Panc1 (cell line): Measurements from ENCODE around the gene ASB1. TPM values are rescaled to one million over a fixed set of nuclear protein-coding genes. Genes with fewer than 3 reads are reported as not detected.

ENCODE experiments used
- ATAC-seq: fragments of 200-7000 bp; cut with Tn5 transposase; 2 replicates; pipeline ENCODE4 v1.9.1; 2020; ENCODE audit warnings: mild to moderate bottlenecking, moderate library complexity
- BruUV-seq: library from RNA; stranded (reverse); fragments of 400-500 nt; replicated peaks from 2 replicates; lab custom pipeline; 2021; lab: Mats Ljungman, UMichigan
- CTCF ChIA-PET: fragments of 300-600 bp; sonication (Branson Sonifier 250); formaldehyde crosslinking; loops from one replicate; lab custom pipeline; 2022; ENCODE audit warnings: antibody characterized with exemption; lab: Charles Lee
- POLR2A ChIA-PET: fragments of 300-600 bp; sonication (Branson Sonifier 250); formaldehyde crosslinking; loops from one replicate; lab custom pipeline; 2022; ENCODE audit warnings: antibody characterized with exemption; lab: Charles Lee
- DNase-seq: peaks from one replicate; pipeline ENCODE4 v3.0.0-alpha.2; 2010; ENCODE audit warnings: low read depth, low spot score
- H3K27ac ChIP-seq: 2 replicates; pipeline ENCODE4 v1.5.1; 2011; ENCODE audit warnings: mild to moderate bottlenecking, low read length, inconsistent platforms
- H3K27me3 ChIP-seq: fragments of 200-500 bp; sonication (Bioruptor generic); 2 replicates; pipeline ENCODE4 v1.6.0; 2014; ENCODE audit warnings: low read length, inconsistent platforms; ENCODE audit not compliant: control insufficient read depth, insufficient read depth
- H3K36me3 ChIP-seq: fragments of 200-500 bp; sonication (Bioruptor generic); 2 replicates; pipeline ENCODE4 v1.5.1; 2014; ENCODE audit warnings: inconsistent platforms, mild to moderate bottlenecking, low read length, moderate library complexity; ENCODE audit not compliant: control insufficient read depth, insufficient read depth
- H3K4me1 ChIP-seq: 2 replicates; pipeline ENCODE4 v1.5.1; 2011; ENCODE audit warnings: inconsistent platforms, mild to moderate bottlenecking, low read length, moderate library complexity; ENCODE audit not compliant: control insufficient read depth, insufficient read depth
- H3K4me3 ChIP-seq, 2 experiments: 2 replicates each; pipeline ENCODE4 v1.5.1; 2011 to 2012; ENCODE audit warnings: low read depth in 2 of 2, low read length in 2 of 2, mild to moderate bottlenecking in 2 of 2, inconsistent platforms in 1 of 2, moderate library complexity in 1 of 2
- H3K9me3 ChIP-seq: fragments of 200-500 bp; sonication (Bioruptor generic); 2 replicates; pipeline ENCODE4 v1.5.1; 2014; ENCODE audit warnings: low read depth, mild to moderate bottlenecking, inconsistent platforms, low read length, moderate library complexity; ENCODE audit not compliant: control insufficient read depth, insufficient read depth
- POLR2AphosphoS5 ChIP-seq: IDR thresholded peaks from 2 replicates; pipeline ENCODE4 v1.6.1; 2012; ENCODE audit warnings: mild to moderate bottlenecking, low read depth, low read length, moderate library complexity
- SIN3A ChIP-seq: IDR thresholded peaks from 2 replicates; pipeline ENCODE4 v1.6.1; 2012; ENCODE audit warnings: low read depth, mild to moderate bottlenecking, low read length, moderate library complexity, borderline replicate concordance; ENCODE audit not compliant: insufficient read depth
- TCF7L2 ChIP-seq: IDR thresholded peaks from 2 replicates; pipeline ENCODE4 v1.6.1; 2011; ENCODE audit warnings: mild to moderate bottlenecking, low read depth, low read length, inconsistent platforms
- in situ Hi-C: cut with HindIII; loops from 2 replicates; pipeline ENCODE4 v1.10.0; 2016; ENCODE audit warnings: low sequenced_read_pairs, low pct_unique_long_range_greater_than_20kb
- intact Hi-C: fragments of 100-400 bp; cut with micrococcal nuclease; formaldehyde crosslinking; loops from one replicate; pipeline ENCODE4 v1.10.0; 2022; ENCODE audit not compliant: unreplicated experiment
- total RNA-seq: library from RNA; stranded (reverse); gene quantifications from one replicate; pipeline ENCODE4 v1.2.1, GENCODE V29; 2021; ENCODE audit not compliant: unreplicated experiment
- TF ChIP-seq, protein P1 (sequence below), 2 experiments: IDR thresholded peaks; 2 replicates each; pipeline ENCODE4 v1.6.1; 2011 to 2012; ENCODE audit warnings: low read depth in 2 of 2, control low read depth in 1 of 2, low read length in 1 of 2, mild to moderate bottlenecking in 1 of 2, moderate library complexity in 1 of 2; ENCODE audit not compliant: insufficient read depth in 1 of 2
- TF ChIP-seq, protein P2 (sequence below): fragments of 450-650 bp; IDR thresholded peaks from 2 replicates; pipeline ENCODE4 v1.5.1; 2017; ENCODE audit warnings: mild to moderate bottlenecking

ASB1 gene
- total RNA-seq, 1 experiment from 2014 or later = 57.3 TPM

DNA sequence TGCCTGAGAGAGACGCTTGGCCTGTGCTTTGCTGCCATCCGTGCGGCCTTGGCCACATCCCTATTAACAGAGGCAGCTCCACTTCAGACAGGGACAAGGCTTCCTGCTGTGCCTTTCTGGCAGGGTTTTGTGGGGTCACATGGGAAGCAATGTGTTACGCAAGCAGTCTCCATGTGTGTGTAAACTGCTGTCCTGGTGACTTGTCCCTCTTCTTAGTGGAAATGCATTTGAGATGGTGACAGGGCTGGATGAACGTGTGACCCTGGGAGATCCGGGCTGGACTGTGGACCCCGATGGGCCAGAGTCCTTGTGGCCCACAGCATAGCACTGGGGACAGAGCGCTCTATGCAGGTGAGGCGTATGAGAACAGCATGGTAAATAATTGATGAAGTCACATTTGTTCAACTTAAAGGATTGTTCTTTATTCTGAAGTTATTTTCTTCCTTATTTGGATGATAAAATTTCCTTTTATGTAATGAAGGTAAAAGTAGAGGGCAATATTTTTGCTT is 23.2 kb downstream of the ASB1 start:
- no peaks in the 10 kb centered on the region for H3K27me3 ChIP-seq
- ChIA-PET CTCF (no interaction called here), POLR2A (no interaction called here)
- intact Hi-C loops = no loop called here
- H3K9me3 ChIP-seq = no peaks in the 10 kb centered on the region; the same call in 1 of the 2 replicates
- no peak for DNase-seq
- no peak for TF ChIP-seq SIN3A
- TF ChIP-seq POLR2AphosphoS5 = no peak
- TF ChIP-seq, protein P1, sequence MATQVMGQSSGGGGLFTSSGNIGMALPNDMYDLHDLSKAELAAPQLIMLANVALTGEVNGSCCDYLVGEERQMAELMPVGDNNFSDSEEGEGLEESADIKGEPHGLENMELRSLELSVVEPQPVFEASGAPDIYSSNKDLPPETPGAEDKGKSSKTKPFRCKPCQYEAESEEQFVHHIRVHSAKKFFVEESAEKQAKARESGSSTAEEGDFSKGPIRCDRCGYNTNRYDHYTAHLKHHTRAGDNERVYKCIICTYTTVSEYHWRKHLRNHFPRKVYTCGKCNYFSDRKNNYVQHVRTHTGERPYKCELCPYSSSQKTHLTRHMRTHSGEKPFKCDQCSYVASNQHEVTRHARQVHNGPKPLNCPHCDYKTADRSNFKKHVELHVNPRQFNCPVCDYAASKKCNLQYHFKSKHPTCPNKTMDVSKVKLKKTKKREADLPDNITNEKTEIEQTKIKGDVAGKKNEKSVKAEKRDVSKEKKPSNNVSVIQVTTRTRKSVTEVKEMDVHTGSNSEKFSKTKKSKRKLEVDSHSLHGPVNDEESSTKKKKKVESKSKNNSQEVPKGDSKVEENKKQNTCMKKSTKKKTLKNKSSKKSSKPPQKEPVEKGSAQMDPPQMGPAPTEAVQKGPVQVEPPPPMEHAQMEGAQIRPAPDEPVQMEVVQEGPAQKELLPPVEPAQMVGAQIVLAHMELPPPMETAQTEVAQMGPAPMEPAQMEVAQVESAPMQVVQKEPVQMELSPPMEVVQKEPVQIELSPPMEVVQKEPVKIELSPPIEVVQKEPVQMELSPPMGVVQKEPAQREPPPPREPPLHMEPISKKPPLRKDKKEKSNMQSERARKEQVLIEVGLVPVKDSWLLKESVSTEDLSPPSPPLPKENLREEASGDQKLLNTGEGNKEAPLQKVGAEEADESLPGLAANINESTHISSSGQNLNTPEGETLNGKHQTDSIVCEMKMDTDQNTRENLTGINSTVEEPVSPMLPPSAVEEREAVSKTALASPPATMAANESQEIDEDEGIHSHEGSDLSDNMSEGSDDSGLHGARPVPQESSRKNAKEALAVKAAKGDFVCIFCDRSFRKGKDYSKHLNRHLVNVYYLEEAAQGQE (IDR thresholded peaks at IDR 0.05; ENCODE audit: insufficient read depth in 1 of 2, low read depth in 2 of 2, low read length in 1 of 2) = no peak
- no peak overlapping the region for H3K4me3 ChIP-seq
- BruUV-seq = no TSS peak
- H3K36me3 ChIP-seq = peaks cover 7% of the 10 kb centered on the region
- H3K27ac ChIP-seq = no peak overlapping the region
- ATAC-seq = no peak
- H3K4me1 ChIP-seq = no peaks in the 10 kb centered on the region
- in situ Hi-C loops = no loop called here

DNA sequence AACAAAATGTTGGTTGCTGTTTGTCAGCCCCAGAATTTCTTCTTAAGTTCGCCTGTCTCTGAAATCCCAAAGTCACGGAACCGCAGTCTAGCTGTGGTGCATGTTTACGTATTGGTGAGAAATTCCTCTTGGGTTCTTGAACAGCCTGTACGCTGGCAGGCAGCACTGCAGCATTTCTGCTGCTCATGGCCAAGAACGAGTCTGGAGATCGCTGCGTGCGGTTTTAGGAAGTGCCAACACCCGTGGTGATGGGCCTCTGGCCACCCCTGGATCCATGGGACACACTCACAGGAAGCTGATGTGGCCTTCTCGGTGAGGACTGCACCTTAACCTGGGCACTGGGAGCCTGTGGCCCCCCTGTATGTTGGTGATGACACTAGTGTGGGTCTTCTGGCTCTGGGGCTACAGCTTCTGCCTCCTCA is 23.7 kb downstream of the ASB1 start:
- ChIA-PET POLR2A (no interaction called here), CTCF (no interaction called here)
- H3K36me3 ChIP-seq = peaks cover 7% of the 10 kb centered on the region; the same call in 1 of the 2 replicates
- no peak overlapping the region for H3K4me3 ChIP-seq
- intact Hi-C loops (no loop called here), in situ Hi-C loops (no loop called here)
- DNase-seq (no peak), ATAC-seq (no peak)
- TF ChIP-seq SIN3A = no peak
- TF ChIP-seq POLR2AphosphoS5 = no peak
- TF ChIP-seq TCF7L2 = no peak
- no peaks in the 10 kb centered on the region; the same call in 1 of the 2 replicates for H3K9me3 ChIP-seq
- no peak overlapping the region for H3K27ac ChIP-seq
- no TSS peak for BruUV-seq
- H3K27me3 ChIP-seq = no peaks in the 10 kb centered on the region
- no peaks in the 10 kb centered on the region for H3K4me1 ChIP-seq

DNA sequence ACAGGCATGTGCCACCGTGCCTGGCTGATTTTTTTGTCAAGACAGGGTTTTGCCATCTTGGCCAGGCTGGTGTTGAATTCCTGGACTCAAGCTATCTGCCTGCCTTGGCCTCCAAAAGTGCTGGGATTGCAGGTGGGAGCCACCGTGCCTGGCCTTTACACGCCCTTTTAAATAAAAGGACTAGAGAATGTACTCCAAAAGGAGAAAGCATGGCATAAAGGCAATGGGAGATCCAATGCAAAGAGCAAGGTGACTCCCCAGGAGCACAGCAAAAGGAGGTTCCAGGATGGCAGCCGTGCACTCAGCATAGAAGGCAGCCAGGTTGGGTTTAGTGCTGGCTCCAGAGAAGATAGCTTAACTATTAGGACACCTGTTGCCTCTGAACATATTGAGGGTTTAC is 27.1 kb downstream of the ASB1 start:
- DNase-seq = no peak
- ChIA-PET CTCF (no interaction called here), POLR2A (no interaction called here)
- no peak overlapping the region for H3K4me3 ChIP-seq
- no peak overlapping the region for H3K27ac ChIP-seq
- H3K27me3 ChIP-seq = no peaks in the 10 kb centered on the region
- H3K9me3 ChIP-seq = peaks cover 7% of the 10 kb centered on the region; the same call in 1 of the 2 replicates
- peaks cover 2% of the 10 kb centered on the region; the same call in 1 of the 2 replicates for H3K36me3 ChIP-seq
- BruUV-seq = no TSS peak
- intact Hi-C loops (no loop called here), in situ Hi-C loops (no loop called here)
- TF ChIP-seq POLR2AphosphoS5 (no peak), SIN3A (no peak), TCF7L2 (no peak)
- TF ChIP-seq, protein P2, sequence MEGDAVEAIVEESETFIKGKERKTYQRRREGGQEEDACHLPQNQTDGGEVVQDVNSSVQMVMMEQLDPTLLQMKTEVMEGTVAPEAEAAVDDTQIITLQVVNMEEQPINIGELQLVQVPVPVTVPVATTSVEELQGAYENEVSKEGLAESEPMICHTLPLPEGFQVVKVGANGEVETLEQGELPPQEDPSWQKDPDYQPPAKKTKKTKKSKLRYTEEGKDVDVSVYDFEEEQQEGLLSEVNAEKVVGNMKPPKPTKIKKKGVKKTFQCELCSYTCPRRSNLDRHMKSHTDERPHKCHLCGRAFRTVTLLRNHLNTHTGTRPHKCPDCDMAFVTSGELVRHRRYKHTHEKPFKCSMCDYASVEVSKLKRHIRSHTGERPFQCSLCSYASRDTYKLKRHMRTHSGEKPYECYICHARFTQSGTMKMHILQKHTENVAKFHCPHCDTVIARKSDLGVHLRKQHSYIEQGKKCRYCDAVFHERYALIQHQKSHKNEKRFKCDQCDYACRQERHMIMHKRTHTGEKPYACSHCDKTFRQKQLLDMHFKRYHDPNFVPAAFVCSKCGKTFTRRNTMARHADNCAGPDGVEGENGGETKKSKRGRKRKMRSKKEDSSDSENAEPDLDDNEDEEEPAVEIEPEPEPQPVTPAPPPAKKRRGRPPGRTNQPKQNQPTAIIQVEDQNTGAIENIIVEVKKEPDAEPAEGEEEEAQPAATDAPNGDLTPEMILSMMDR = no peak
- TF ChIP-seq, protein P1 (IDR thresholded peaks at IDR 0.05; ENCODE audit: insufficient read depth in 1 of 2, low read depth in 2 of 2, low read length in 1 of 2) = no peak
- ATAC-seq = no peak
- H3K4me1 ChIP-seq = no peaks in the 10 kb centered on the region
